Transverse colon (tissue), 4 donors: ENCODE data around the gene PHLDA3. TPM values are rescaled to one million over a fixed set of nuclear protein-coding genes. Genes with fewer than 3 reads are reported as not detected.

Experiments used
- DNase-seq: peaks from one replicate; pipeline ENCODE4 v3.0.0-alpha.2; 2019
- H3K27ac ChIP-seq, 4 donors: fragments of 200-600 bp; sonication (generic); 2 replicates each; pipeline ENCODE4 v1.5.1; 2016 to 2018; ENCODE audit warnings: inconsistent platforms in 4 of 4
- H3K27me3 ChIP-seq: fragments of 200-600 bp; sonication (generic); 2 replicates; pipeline ENCODE4 v1.5.1; 2017; ENCODE audit warnings: inconsistent platforms
- H3K36me3 ChIP-seq, 4 donors: fragments of 200-600 bp; sonication (generic); 2 replicates each; pipeline ENCODE4 v1.5.1; 2017 to 2019; ENCODE audit warnings: inconsistent platforms in 4 of 4
- H3K4me1 ChIP-seq, 4 donors: fragments of 200-600 bp; sonication (generic); 2 replicates each; pipeline ENCODE4 v1.5.1; 2017 to 2020; ENCODE audit warnings: inconsistent platforms in 4 of 4
- H3K4me3 ChIP-seq, 4 donors: fragments of 200-600 bp; sonication (generic); 1 replicate in 1 of 4; 2 replicates in 3 of 4; pipeline versions ENCODE4 v1.5.1 to v1.6.1; 2017 to 2019; ENCODE audit warnings: inconsistent platforms in 4 of 4
- H3K9me3 ChIP-seq, 2 donors: fragments of 200-600 bp; sonication (generic); 2 replicates each; pipeline ENCODE4 v1.5.1; 2017 to 2019; ENCODE audit warnings: inconsistent platforms in 2 of 2
- CTCF ChIP-seq, 5 experiments: fragments of 200-600 bp in 3 of 5; fragments of 450-650 bp in 2 of 5; sonication (generic) in 3 of 5; IDR thresholded peaks; 1 replicate in 2 of 5; 2 replicates in 3 of 5; pipeline ENCODE4 v1.5.1; 2016 to 2017; ENCODE audit warnings: antibody characterized with exemption in 5 of 5, inconsistent platforms in 3 of 5, mild to moderate bottlenecking in 2 of 5, moderate library complexity in 1 of 5
- EP300 ChIP-seq: sonication (generic); formaldehyde crosslinking; IDR thresholded peaks from one replicate; pipeline ENCODE4 v1.6.1; 2017; ENCODE audit warnings: antibody characterized with exemption, low read depth
- POLR2A ChIP-seq: fragments of 450-650 bp; IDR thresholded peaks from one replicate; pipeline ENCODE4 v1.6.1; 2016; ENCODE audit warnings: antibody characterized with exemption, mild to moderate bottlenecking, moderate library complexity
- POLR2AphosphoS5 ChIP-seq, 3 donors: sonication (generic); formaldehyde crosslinking; IDR thresholded peaks; one replicate each; pipeline ENCODE4 v1.6.1; 2016; ENCODE audit warnings: antibody characterized with exemption in 3 of 3
- WGBS, 2 donors: methylation state at CpG; one replicate each; pipeline ENCODE4 v1.1.5; 2018; ENCODE audit warnings: low coverage in 1 of 2; 5-methylcytosine and 5-hydroxymethylcytosine counted together
- in situ Hi-C, 4 donors: fragments of 200-750 bp; cut with MboI; loops; one replicate each; pipeline versions ENCODE4 v1.15.0 to v1.15.1; 2017; ENCODE audit warnings: low sequenced_read_pairs in 3 of 4, low pct_ligation_motif_present in 1 of 4, low pct_unique_long_range_greater_than_20kb in 1 of 4
- intact Hi-C: fragments of 100-400 bp; cut with DNase I; formaldehyde crosslinking; loops from one replicate; pipeline ENCODE4 v1.15.1; 2023; ENCODE audit warnings: low total_unique reads
- total RNA-seq, 4 donors: library from RNA; depleted of rRNA; stranded (reverse); fragments of >200 nt; gene quantifications; one replicate each; pipeline ENCODE4 v1.1.0, GENCODE V29; 2016

PHLDA3 gene
- total RNA-seq, 4 donors from 2014 or later: 19.4 to 47.6 (median 31.5) TPM

GRCh38 chr1:201513498-201514243 lies 44.7 kb upstream of the PHLDA3 start:
- Histone ChIP-seq H3K4me1 (peaks cover 3 to 25% (median 22%) of the 10 kb centered on the region in 4 donors), H3K27me3 (no peaks in the 10 kb centered on the region), H3K9me3 (no peaks in the 10 kb centered on the region), H3K36me3 (no peaks in the 10 kb centered on the region), H3K27ac (peak overlapping the region in 3 of 4 donors; percentile 43 to 97 (median 51)), H3K4me3 (no peak overlapping the region)
- WGBS, 2 donors: 92 to 93% methylated on average over 5 to 6 of the region's 6 CpGs
- intact Hi-C loops (loop anchor here (5.0 kb wide), 1 partner anchor 66 kb away; no protein-coding TSS in a partner anchor), in situ Hi-C loops (no loop called here)
- TF ChIP-seq EP300 (no peak), POLR2AphosphoS5 (IDR thresholded peaks at IDR 0.05) (no peak), POLR2A (no peak), CTCF (IDR thresholded peaks at IDR 0.05) (no peak)
- DNase-seq: no peak

- no peaks in the 10 kb centered on the region for H3K27me3 ChIP-seq
- H3K36me3 ChIP-seq: no peaks in the 10 kb centered on the region
- H3K27ac ChIP-seq: peak overlapping the region; percentile 71 to 97 (median 94)
- 46 to 80% methylated on average over 2 to 6 of the region's 6 CpGs for WGBS, 2 donors
- H3K9me3 ChIP-seq: no peaks in the 10 kb centered on the region
- peak; percentile 31 for DNase-seq
- peaks cover 3 to 34% (median 28%) of the 10 kb centered on the region in 4 donors for H3K4me1 ChIP-seq
- H3K4me3 ChIP-seq: no peak overlapping the region
- TF ChIP-seq POLR2AphosphoS5 (IDR thresholded peaks at IDR 0.05) (peak in 1 of 3 donors; percentile 10), CTCF (IDR thresholded peaks at IDR 0.05) (no peak), POLR2A (no peak), EP300 (no peak)
- in situ Hi-C loops: no loop called here
- intact Hi-C loops: loop anchor here (5.0 kb wide), 1 partner anchor 65 kb away; no protein-coding TSS in a partner anchor
Measured at GRCh38 chr1:201511941-201512539, 43.1 kb upstream of the PHLDA3 start.

- Histone ChIP-seq H3K27me3 (no peaks in the 10 kb centered on the region), H3K4me1 (peaks cover 3 to 34% (median 28%) of the 10 kb centered on the region in 4 donors), H3K36me3 (no peaks in the 10 kb centered on the region), H3K4me3 (no peak overlapping the region), H3K27ac (peak overlapping the region; percentile 71 to 97 (median 94)), H3K9me3 (no peaks in the 10 kb centered on the region)
- DNase-seq: no peak
- intact Hi-C loops: loop anchor here (5.0 kb wide), 1 partner anchor 64 kb away; no protein-coding TSS in a partner anchor
- in situ Hi-C loops: no loop called here
- TF ChIP-seq POLR2AphosphoS5 (IDR thresholded peaks at IDR 0.05) (no peak), CTCF (IDR thresholded peaks at IDR 0.05) (no peak), POLR2A (no peak), EP300 (no peak)
- WGBS, 2 donors: 71 to 79% methylated on average over 6 of the region's 6 CpGs
Measured at GRCh38 chr1:201511396-201511940, 42.5 kb upstream of the PHLDA3 start.

- peak overlapping the region; percentile 71 to 97 (median 94) for H3K27ac ChIP-seq
- no peaks in the 10 kb centered on the region for H3K9me3 ChIP-seq
- 80 to 91% methylated on average over 1 of the region's 1 CpG for WGBS, 2 donors
- TF ChIP-seq POLR2AphosphoS5 (IDR thresholded peaks at IDR 0.05) (no peak), EP300 (no peak), POLR2A (no peak), CTCF (IDR thresholded peaks at IDR 0.05) (no peak)
- intact Hi-C loops: loop anchor here (5.0 kb wide), 1 partner anchor 63 kb away; no protein-coding TSS in a partner anchor
- H3K4me3 ChIP-seq: no peak overlapping the region
- no peak for DNase-seq
- H3K36me3 ChIP-seq: no peaks in the 10 kb centered on the region
- H3K27me3 ChIP-seq: no peaks in the 10 kb centered on the region
- peaks cover 8 to 39% (median 33%) of the 10 kb centered on the region in 4 donors for H3K4me1 ChIP-seq
- in situ Hi-C loops: no loop called here
Measured at GRCh38 chr1:201510734-201511133, 41.7 kb upstream of the PHLDA3 start.
